NCI-H146 treated with DMSO at 0.1 percent for 48 hours (cell line): ENCODE measurements around the gene ADSS1.

Experiments used
- DNase-seq: peaks from one replicate; lab custom pipeline; 2025; ENCODE audit not compliant: unreplicated experiment; lab: John Stamatoyannopoulos, UW

ADSS1 gene

GRCh38 chr14:104779776-104780512, 55.9 kb downstream of the ADSS1 start:
- no peak for DNase-seq

- DNase-seq = no peak
Measured at GRCh38 chr14:104780513-104781030, 56.5 kb downstream of the ADSS1 start.

- peak; percentile 30 for DNase-seq
Measured at GRCh38 chr14:104781271-104782077, 57.4 kb downstream of the ADSS1 start.

GRCh38 chr14:104782086-104782807, 58.2 kb downstream of the ADSS1 start:
- DNase-seq = no peak

GRCh38 chr14:104782808-104783139, 58.7 kb downstream of the ADSS1 start:
- no peak for DNase-seq

GRCh38 chr14:104783484-104784217, 59.6 kb downstream of the ADSS1 start:
- no peak for DNase-seq

GRCh38 chr14:104784218-104784568, 60.2 kb downstream of the ADSS1 start:
- no peak for DNase-seq

GRCh38 chr14:104784846-104785707, 61.0 kb downstream of the ADSS1 start:
- no peak for DNase-seq

- no peak for DNase-seq
Measured at GRCh38 chr14:104785708-104786080, 61.7 kb downstream of the ADSS1 start.

GRCh38 chr14:104786091-104786586, 62.1 kb downstream of the ADSS1 start:
- DNase-seq = no peak

GRCh38 chr14:104786726-104787675, 63.0 kb downstream of the ADSS1 start:
- DNase-seq = no peak

- DNase-seq = no peak
Measured at GRCh38 chr14:104787736-104788135, 63.7 kb downstream of the ADSS1 start.

- DNase-seq = peak; percentile 78
Measured at GRCh38 chr14:104788161-104788818, 64.3 kb downstream of the ADSS1 start.

- DNase-seq = no peak
Measured at GRCh38 chr14:104788873-104789663, 65.0 kb downstream of the ADSS1 start.

- no peak for DNase-seq
Measured at GRCh38 chr14:104789752-104790743, 66.0 kb downstream of the ADSS1 start.

- DNase-seq = no peak
Measured at GRCh38 chr14:104791425-104791824, 67.4 kb downstream of the ADSS1 start.
